SW 1271 (cell line): Measurements from ENCODE around the gene POU5F2.

Source experiments
- DNase-seq, 2 experiments: peaks; one replicate each; lab custom pipeline; 2025; lab: John Stamatoyannopoulos, UW

The POU5F2 gene

GRCh38 chr5:93715761-93716160, 25.6 kb downstream of the POU5F2 start:
- DNase-seq: no peak

- DNase-seq: no peak
Measured at GRCh38 chr5:93715327-93715726, 26.1 kb downstream of the POU5F2 start.

GRCh38 chr5:93708442-93708841, 33.0 kb downstream of the POU5F2 start:
- DNase-seq: no peak

- DNase-seq: no peak
Measured at GRCh38 chr5:93705896-93706295, 35.5 kb downstream of the POU5F2 start.

GRCh38 chr5:93704996-93705395, 36.4 kb downstream of the POU5F2 start:
- DNase-seq: no peak

- no peak for DNase-seq
Measured at GRCh38 chr5:93691997-93692396, 49.4 kb downstream of the POU5F2 start.
